GM23338 (cell line): ENCODE measurements around the gene RPS2. TPM values are rescaled to one million over a fixed set of nuclear protein-coding genes. Genes with fewer than 3 reads are reported as not detected.
A peak's percentile ranks its signal among the peaks of the same experiment; 100 is the strongest.

Experiments used
- ATAC-seq: fragments of 200-7000 bp; cut with Tn5 transposase; 3 replicates; pipeline ENCODE4 v1.9.1; 2020
- DNase-seq: peaks from one replicate; pipeline ENCODE4 v3.0.0-alpha.2; 2015; ENCODE audit warnings: low spot score
- H2AFZ ChIP-seq: fragments of 200-600 bp; sonication (generic); 2 replicates; pipeline ENCODE4 v1.8.0; 2016; ENCODE audit warnings: antibody characterized with exemption, mild to moderate bottlenecking, moderate library complexity
- H3F3A ChIP-seq: fragments of 200-600 bp; sonication (generic); replicated peaks from 2 replicates; pipeline ENCODE4 v1.8.0; 2017; ENCODE audit warnings: antibody characterized with exemption, mixed run types, low read depth
- H3K27ac ChIP-seq: fragments of 200-600 bp; sonication (generic); 2 replicates; pipeline ENCODE4 v1.6.1; 2016; ENCODE audit warnings: low read depth
- H3K27me3 ChIP-seq: fragments of 200-600 bp; sonication (generic); 2 replicates; pipeline ENCODE4 v1.8.0; 2016; ENCODE audit warnings: mild to moderate bottlenecking, mixed run types, moderate library complexity; ENCODE audit not compliant: insufficient read depth
- H3K36me3 ChIP-seq: fragments of 200-600 bp; sonication (generic); 2 replicates; pipeline ENCODE4 v1.8.0; 2016; ENCODE audit warnings: mild to moderate bottlenecking; ENCODE audit not compliant: insufficient read depth
- H3K4me1 ChIP-seq: fragments of 200-600 bp; sonication (generic); 2 replicates; pipeline ENCODE4 v1.8.0; 2016; ENCODE audit warnings: mild to moderate bottlenecking, moderate library complexity; ENCODE audit not compliant: insufficient read depth
- H3K4me2 ChIP-seq: fragments of 200-600 bp; sonication (generic); 2 replicates; pipeline ENCODE4 v1.7.1; 2017; ENCODE audit warnings: mixed run types
- H3K4me3 ChIP-seq: fragments of 200-600 bp; sonication (generic); 2 replicates; pipeline ENCODE4 v1.6.1; 2016; ENCODE audit warnings: mixed run types
- H3K79me2 ChIP-seq: fragments of 200-600 bp; sonication (generic); replicated peaks from 2 replicates; pipeline ENCODE4 v1.8.0; 2017; ENCODE audit warnings: mild to moderate bottlenecking; ENCODE audit not compliant: insufficient read depth
- H3K9me2 ChIP-seq: fragments of 200-600 bp; sonication (generic); 2 replicates; pipeline ENCODE4 v1.8.0; 2017; ENCODE audit not compliant: insufficient read depth
- H4K20me1 ChIP-seq: fragments of 200-600 bp; sonication (generic); replicated peaks from 2 replicates; pipeline ENCODE4 v1.8.0; 2017; ENCODE audit warnings: mild to moderate bottlenecking; ENCODE audit not compliant: insufficient read depth
- H3K27ac Mint-ChIP-seq: 2 replicates; pipeline ENCODE4 v1.8.0; 2020; ENCODE audit warnings: inconsistent platforms, mild to moderate bottlenecking, moderate library complexity, mixed read lengths
- H3K27me3 Mint-ChIP-seq: 3 replicates; pipeline ENCODE4 v1.8.0; 2022; ENCODE audit warnings: low read depth, mild to moderate bottlenecking, moderate library complexity, mixed read lengths, inconsistent platforms; ENCODE audit not compliant: insufficient read depth, poor library complexity
- H3K36me3 Mint-ChIP-seq: 3 replicates; pipeline ENCODE4 v1.8.0; 2021; ENCODE audit warnings: low read depth, mild to moderate bottlenecking, inconsistent platforms, moderate library complexity, mixed read lengths
- H3K4me1 Mint-ChIP-seq: 3 replicates; pipeline ENCODE4 v1.8.0; 2020; ENCODE audit warnings: mild to moderate bottlenecking, inconsistent platforms, mixed read lengths
- H3K4me3 Mint-ChIP-seq: 3 replicates; pipeline ENCODE4 v1.8.0; 2021; ENCODE audit warnings: moderate library complexity, mild to moderate bottlenecking, inconsistent platforms, mixed read lengths
- H3K9me3 Mint-ChIP-seq: 3 replicates; pipeline ENCODE4 v1.8.0; 2020; ENCODE audit warnings: moderate library complexity, mild to moderate bottlenecking, inconsistent platforms, mixed read lengths
- CTCF ChIP-seq, 2 experiments: fragments of 200-600 bp in 1 of 2; sonication (generic) in 1 of 2; conservative IDR thresholded peaks; 2 replicates each; pipeline versions ENCODE4 v1.5.1 to v1.6.1; 2016 to 2017; ENCODE audit warnings: antibody characterized with exemption in 2 of 2, low read depth in 2 of 2, mild to moderate bottlenecking in 2 of 2, moderate library complexity in 1 of 2
- EZH2phosphoT487 ChIP-seq: fragments of 200-600 bp; sonication (generic); IDR thresholded peaks from one replicate; pipeline ENCODE4 v1.8.1; 2018; ENCODE audit warnings: antibody characterized with exemption; ENCODE audit not compliant: unreplicated experiment
- JUNB ChIP-seq: IDR thresholded peaks from one replicate; pipeline ENCODE4 v1.6.1; 2016; ENCODE audit warnings: antibody characterized with exemption; ENCODE audit not compliant: unreplicated experiment
- REST ChIP-seq: IDR thresholded peaks from one replicate; pipeline ENCODE4 v1.6.1; 2018; ENCODE audit warnings: antibody characterized with exemption; ENCODE audit not compliant: unreplicated experiment
- STAT1 ChIP-seq: IDR thresholded peaks from one replicate; pipeline ENCODE4 v1.6.1; 2016; ENCODE audit warnings: antibody characterized with exemption; ENCODE audit not compliant: unreplicated experiment
- ZNF114 ChIP-seq: fragments of 250-450 bp; sonication (Bioruptor Pico); IDR thresholded peaks from 2 replicates; pipeline ENCODE4 v1.5.0; 2020; ENCODE audit warnings: mild to moderate bottlenecking, moderate library complexity
- ZNF331 ChIP-seq: fragments of 250-450 bp; sonication (Bioruptor Pico); IDR thresholded peaks from 2 replicates; pipeline ENCODE4 v1.5.0; 2020; ENCODE audit warnings: low read depth, mild to moderate bottlenecking, moderate library complexity
- polyA plus RNA-seq: library from polyadenylated mRNA; unstranded; fragments of >200 nt; fragmentation: Nextera tagmentation; extraction: Ambion mirVana; gene quantifications from 2 replicates; pipeline ENCODE4 v1.2.1, GENCODE V29; 2016
- total RNA-seq: library from RNA; depleted of rRNA; stranded (reverse); fragments of >200 nt; shearing (Covaris generic); gene quantifications from 2 replicates; pipeline ENCODE4 v1.2.3, GENCODE V29; 2014
- TF ChIP-seq, protein P1 (sequence below): IDR thresholded peaks from 2 replicates; pipeline ENCODE4 v1.6.1; 2016; ENCODE audit warnings: antibody characterized with exemption

RPS2 gene
- total and polyA plus RNA-seq, 2 experiments from 2014 or later: 3,786 to 3,992 TPM

- ATAC-seq (no peak), DNase-seq (no peak)
- H3K4me3 Mint-ChIP-seq: peak within 1 kb of the TSS; percentile 91
- Histone ChIP-seq H3F3A (peaks cover 25% of the 10 kb centered on the region), H3K27ac (no peak within 1 kb of the TSS), H3K36me3 (peaks cover 25% of the 10 kb centered on the region), H3K4me3 (peak within 1 kb of the TSS; percentile 100), H2AFZ (no peak within 1 kb of the TSS), H3K79me2 (peaks cover 39% of the 10 kb centered on the region), H3K4me1 (peaks cover 31% of the 10 kb centered on the region; the same call in 1 of the 2 replicates), H3K9me2 (no peaks in the 10 kb centered on the region), H4K20me1 (peaks cover 21% of the 10 kb centered on the region), H3K4me2 (peak within 1 kb of the TSS; percentile 98), H3K27me3 (no peaks in the 10 kb centered on the region)
- peaks cover 33% of the 10 kb centered on the region for H3K36me3 Mint-ChIP-seq
- H3K27me3 Mint-ChIP-seq: peaks cover 43% of the 10 kb centered on the region
- peaks cover 28% of the 10 kb centered on the region for H3K4me1 Mint-ChIP-seq
- no peak within 1 kb of the TSS for H3K27ac Mint-ChIP-seq
- H3K9me3 Mint-ChIP-seq: peaks cover 9% of the 10 kb centered on the region; the same call in 2 of the 3 replicates
- TF ChIP-seq REST: no peak
- TF ChIP-seq, protein P1, sequence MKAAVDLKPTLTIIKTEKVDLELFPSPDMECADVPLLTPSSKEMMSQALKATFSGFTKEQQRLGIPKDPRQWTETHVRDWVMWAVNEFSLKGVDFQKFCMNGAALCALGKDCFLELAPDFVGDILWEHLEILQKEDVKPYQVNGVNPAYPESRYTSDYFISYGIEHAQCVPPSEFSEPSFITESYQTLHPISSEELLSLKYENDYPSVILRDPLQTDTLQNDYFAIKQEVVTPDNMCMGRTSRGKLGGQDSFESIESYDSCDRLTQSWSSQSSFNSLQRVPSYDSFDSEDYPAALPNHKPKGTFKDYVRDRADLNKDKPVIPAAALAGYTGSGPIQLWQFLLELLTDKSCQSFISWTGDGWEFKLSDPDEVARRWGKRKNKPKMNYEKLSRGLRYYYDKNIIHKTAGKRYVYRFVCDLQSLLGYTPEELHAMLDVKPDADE: no peak
- no peak for TF ChIP-seq CTCF (conservative IDR thresholded peaks at IDR 0.05; ENCODE audit: low read depth in 2 of 2)
- TF ChIP-seq STAT1: no peak
- no peak for TF ChIP-seq EZH2phosphoT487
- TF ChIP-seq ZNF114 (CRISPR knock-in tag): no peak
- TF ChIP-seq JUNB: no peak
- no peak for TF ChIP-seq ZNF331 (CRISPR knock-in tag)
Observed at GRCh38 chr16:1966460-1966859, 1.8 kb upstream of the RPS2 start, which contains the start of gene RNF151. Gene RNF151 (plus strand): TSS chr16:1966856. CDS start chr16:1966882, 26 bp downstream.
